Ecto neural progenitor cell (in vitro differentiated cells): ENCODE measurements around the gene TGFBRAP1.

ENCODE experiments used
- DNase-seq: peaks from one replicate; pipeline ENCODE4 v3.0.0-alpha.2; 2018; ENCODE audit warnings: low spot score

The TGFBRAP1 gene

GRCh38 chr2:105238664-105239240 is 90.8 kb downstream of the TGFBRAP1 start:
- DNase-seq: no peak

GRCh38 chr2:105237045-105237765 is 92.3 kb downstream of the TGFBRAP1 start:
- no peak for DNase-seq

- DNase-seq: no peak
These were observed 93.5 kb downstream of the TGFBRAP1 start for GRCh38 chr2:105236060-105236424.

- peak; percentile 84 for DNase-seq
These were observed 94.0 kb downstream of the TGFBRAP1 start for GRCh38 chr2:105235388-105236059.

GRCh38 chr2:105231232-105231619 is 98.3 kb downstream of the TGFBRAP1 start:
- DNase-seq: no peak

- DNase-seq: no peak
These were observed 105.1 kb downstream of the TGFBRAP1 start for GRCh38 chr2:105224444-105224843.

- DNase-seq: no peak
These were observed 108.9 kb downstream of the TGFBRAP1 start for GRCh38 chr2:105220604-105221003.

- peak; percentile 15 for DNase-seq
These were observed 113.8 kb downstream of the TGFBRAP1 start for GRCh38 chr2:105215586-105216192.
